HFFc6 (cell line): ENCODE results near the gene SORCS3. TPM values are rescaled to one million over a fixed set of nuclear protein-coding genes. Genes with fewer than 3 reads are reported as not detected.

Source experiments
- DNase-seq: peaks from one replicate; pipeline ENCODE4 v3.0.0-alpha.2; 2018
- H3K27ac Mint-ChIP-seq: 2 replicates; pipeline ENCODE4 v1.8.0; 2020; ENCODE audit warnings: mild to moderate bottlenecking, mixed read lengths
- H3K27me3 Mint-ChIP-seq: 2 replicates; pipeline ENCODE4 v1.8.0; 2021; ENCODE audit warnings: mild to moderate bottlenecking, moderate library complexity, mixed read lengths; ENCODE audit not compliant: insufficient read depth
- H3K36me3 Mint-ChIP-seq: 2 replicates; pipeline ENCODE4 v1.8.0; 2021; ENCODE audit warnings: low read depth, mixed read lengths
- H3K4me1 Mint-ChIP-seq: 2 replicates; pipeline ENCODE4 v1.8.0; 2020; ENCODE audit warnings: low read depth, mixed read lengths
- H3K4me3 Mint-ChIP-seq: 2 replicates; pipeline ENCODE4 v1.8.0; 2020; ENCODE audit warnings: mild to moderate bottlenecking, moderate library complexity, mixed read lengths
- H3K9me3 Mint-ChIP-seq: 2 replicates; pipeline ENCODE4 v1.8.0; 2020; ENCODE audit warnings: mild to moderate bottlenecking, mixed read lengths
- total RNA-seq, 6 experiments: library from RNA; stranded (reverse); fragmentation: NEBNext Ultra II Directional; extraction: Animal tissue kit (Norgen Biotek cat#: 25700); gene quantifications; 2 replicates in 1 of 6; 3 replicates in 5 of 6; pipeline ENCODE4 v1.2.3, GENCODE V29; 2021
- TF ChIP-seq, protein P1 (sequence below): fragments of 200-600 bp; sonication (generic); IDR thresholded peaks from 2 replicates; pipeline ENCODE4 v1.5.0; 2021; ENCODE audit warnings: antibody characterized with exemption, mild to moderate bottlenecking

SORCS3 gene
- total RNA-seq, 6 experiments from 2014 or later: not detected

DNA sequence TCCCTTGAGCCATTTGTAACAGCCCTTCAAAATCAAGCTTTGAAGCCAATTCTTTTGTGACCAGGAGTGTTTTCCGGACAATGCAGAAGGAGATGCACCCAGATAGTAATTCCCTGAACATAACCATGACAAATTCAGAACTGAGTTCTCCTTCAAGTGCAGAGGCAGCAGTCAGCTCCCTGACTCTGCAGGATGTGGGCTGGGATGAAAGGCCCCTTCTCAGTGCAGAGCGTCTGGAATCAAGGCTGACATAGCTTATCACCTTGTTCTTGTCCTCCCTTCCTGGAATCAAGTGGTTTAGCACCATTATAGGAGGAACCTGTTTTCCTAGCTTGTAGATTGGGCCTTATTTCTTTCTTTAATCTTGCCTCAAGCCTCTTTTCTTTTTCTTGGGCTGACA, 143.4 kb downstream of the SORCS3 start:
- Mint-ChIP-seq H3K4me3 (no peak overlapping the region), H3K4me1 (no peaks in the 10 kb centered on the region), H3K27me3 (no peaks in the 10 kb centered on the region), H3K27ac (no peak overlapping the region), H3K36me3 (no peaks in the 10 kb centered on the region), H3K9me3 (peaks cover 39% of the 10 kb centered on the region)
- no peak for DNase-seq
- TF ChIP-seq, protein P1, sequence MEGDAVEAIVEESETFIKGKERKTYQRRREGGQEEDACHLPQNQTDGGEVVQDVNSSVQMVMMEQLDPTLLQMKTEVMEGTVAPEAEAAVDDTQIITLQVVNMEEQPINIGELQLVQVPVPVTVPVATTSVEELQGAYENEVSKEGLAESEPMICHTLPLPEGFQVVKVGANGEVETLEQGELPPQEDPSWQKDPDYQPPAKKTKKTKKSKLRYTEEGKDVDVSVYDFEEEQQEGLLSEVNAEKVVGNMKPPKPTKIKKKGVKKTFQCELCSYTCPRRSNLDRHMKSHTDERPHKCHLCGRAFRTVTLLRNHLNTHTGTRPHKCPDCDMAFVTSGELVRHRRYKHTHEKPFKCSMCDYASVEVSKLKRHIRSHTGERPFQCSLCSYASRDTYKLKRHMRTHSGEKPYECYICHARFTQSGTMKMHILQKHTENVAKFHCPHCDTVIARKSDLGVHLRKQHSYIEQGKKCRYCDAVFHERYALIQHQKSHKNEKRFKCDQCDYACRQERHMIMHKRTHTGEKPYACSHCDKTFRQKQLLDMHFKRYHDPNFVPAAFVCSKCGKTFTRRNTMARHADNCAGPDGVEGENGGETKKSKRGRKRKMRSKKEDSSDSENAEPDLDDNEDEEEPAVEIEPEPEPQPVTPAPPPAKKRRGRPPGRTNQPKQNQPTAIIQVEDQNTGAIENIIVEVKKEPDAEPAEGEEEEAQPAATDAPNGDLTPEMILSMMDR: no peak

DNA sequence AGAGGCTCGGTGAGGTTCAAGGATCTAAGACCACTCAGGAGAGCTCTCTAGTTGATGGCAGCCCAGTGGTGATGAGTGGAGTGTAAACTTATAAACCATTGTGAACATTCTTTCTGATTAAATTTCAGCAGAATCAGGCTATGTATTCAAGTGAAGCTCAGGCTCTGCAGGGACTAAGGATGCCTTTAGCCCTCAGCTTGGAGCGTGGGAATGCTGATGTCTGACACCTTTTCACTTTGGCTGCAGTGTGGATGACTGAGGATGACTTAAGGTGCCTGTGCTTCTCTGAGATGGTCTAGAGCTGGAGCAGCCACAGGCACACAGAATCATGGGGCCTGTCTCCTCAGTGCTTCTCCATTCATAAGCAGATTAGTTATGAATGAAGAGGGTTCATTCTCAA, 150.4 kb downstream of the SORCS3 start:
- H3K27ac Mint-ChIP-seq: no peak overlapping the region

DNA sequence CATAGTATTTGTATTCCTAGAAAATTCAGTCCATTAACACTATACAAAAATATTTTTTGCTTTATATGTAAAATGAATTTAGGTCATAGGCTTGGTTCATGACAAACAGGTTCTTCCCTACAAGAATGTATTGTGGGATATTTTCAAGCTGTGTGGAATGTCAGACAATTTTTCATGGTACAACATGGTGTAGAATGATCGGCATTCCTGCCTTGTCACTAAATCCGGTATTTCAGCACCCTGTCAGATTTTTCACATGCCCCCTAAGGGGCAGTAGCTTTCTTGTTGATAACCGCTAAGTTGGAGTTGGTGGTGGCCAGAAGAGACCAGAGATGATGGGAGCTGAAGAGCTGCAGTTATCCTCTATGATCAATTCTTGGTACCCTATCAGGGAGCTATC, 154.3 kb downstream of the SORCS3 start:
- H3K4me3 Mint-ChIP-seq: no peak overlapping the region
- no peak overlapping the region for H3K27ac Mint-ChIP-seq
- no peaks in the 10 kb centered on the region for H3K4me1 Mint-ChIP-seq
- H3K36me3 Mint-ChIP-seq: no peaks in the 10 kb centered on the region
- TF ChIP-seq, protein P1: no peak
- H3K9me3 Mint-ChIP-seq: peaks cover 36% of the 10 kb centered on the region
- no peak for DNase-seq
- no peaks in the 10 kb centered on the region for H3K27me3 Mint-ChIP-seq

More for the DNA sequence above, 150.4 kb downstream of the SORCS3 start:
- Mint-ChIP-seq H3K27me3 (no peaks in the 10 kb centered on the region), H3K4me1 (no peaks in the 10 kb centered on the region), H3K4me3 (no peak overlapping the region), H3K36me3 (no peaks in the 10 kb centered on the region), H3K9me3 (peaks cover 56% of the 10 kb centered on the region)
- no peak for DNase-seq
- TF ChIP-seq, protein P1: no peak

DNA sequence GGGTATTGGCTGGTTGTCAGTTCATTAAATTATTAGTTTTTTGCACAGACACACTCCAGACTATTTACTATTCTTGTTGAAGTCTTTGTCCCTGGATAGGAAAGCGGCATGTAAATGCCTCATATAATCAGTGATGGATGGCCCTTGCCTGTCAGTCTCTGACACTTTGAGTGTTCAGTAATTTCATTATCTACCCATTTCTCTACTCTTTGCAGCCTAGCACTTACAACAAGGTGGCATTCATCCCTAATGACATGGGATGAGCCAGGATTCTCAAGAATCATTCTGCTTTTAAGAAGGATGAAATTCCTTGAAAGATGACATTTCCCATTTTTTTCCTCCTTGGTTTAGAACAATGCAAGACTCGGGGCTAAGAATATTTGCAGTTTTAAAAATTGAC, 155.7 kb downstream of the SORCS3 start:
- TF ChIP-seq, protein P1: no peak
- no peak for DNase-seq
- Mint-ChIP-seq H3K9me3 (peaks cover 33% of the 10 kb centered on the region), H3K27me3 (no peaks in the 10 kb centered on the region), H3K4me1 (no peaks in the 10 kb centered on the region), H3K27ac (no peak overlapping the region), H3K4me3 (no peak overlapping the region), H3K36me3 (no peaks in the 10 kb centered on the region)

DNA sequence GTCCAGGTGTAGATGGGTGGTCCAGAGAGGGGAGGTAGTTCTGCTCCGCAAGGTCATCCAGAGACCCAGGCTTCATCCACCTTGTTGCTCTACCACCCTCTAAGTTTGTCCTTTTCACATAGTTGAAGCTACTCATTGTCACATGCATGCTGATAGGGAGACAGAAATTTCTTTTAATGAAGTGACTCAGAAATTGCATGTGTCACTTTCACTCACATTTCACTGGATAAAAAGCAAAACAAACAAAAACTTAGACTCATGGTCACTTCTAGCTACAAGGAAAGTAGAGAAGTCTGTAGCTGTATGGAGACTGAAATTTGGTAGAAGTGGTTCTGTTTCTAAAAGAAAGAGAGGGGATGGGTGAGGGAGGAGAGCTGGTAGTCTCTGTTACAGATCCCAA, 161.9 kb downstream of the SORCS3 start:
- DNase-seq: no peak
- H3K27ac Mint-ChIP-seq: no peak overlapping the region
- peaks cover 41% of the 10 kb centered on the region for H3K9me3 Mint-ChIP-seq
- no peaks in the 10 kb centered on the region for H3K36me3 Mint-ChIP-seq
- TF ChIP-seq, protein P1: no peak
- no peak overlapping the region for H3K4me3 Mint-ChIP-seq
- no peaks in the 10 kb centered on the region for H3K27me3 Mint-ChIP-seq
- no peaks in the 10 kb centered on the region for H3K4me1 Mint-ChIP-seq

DNA sequence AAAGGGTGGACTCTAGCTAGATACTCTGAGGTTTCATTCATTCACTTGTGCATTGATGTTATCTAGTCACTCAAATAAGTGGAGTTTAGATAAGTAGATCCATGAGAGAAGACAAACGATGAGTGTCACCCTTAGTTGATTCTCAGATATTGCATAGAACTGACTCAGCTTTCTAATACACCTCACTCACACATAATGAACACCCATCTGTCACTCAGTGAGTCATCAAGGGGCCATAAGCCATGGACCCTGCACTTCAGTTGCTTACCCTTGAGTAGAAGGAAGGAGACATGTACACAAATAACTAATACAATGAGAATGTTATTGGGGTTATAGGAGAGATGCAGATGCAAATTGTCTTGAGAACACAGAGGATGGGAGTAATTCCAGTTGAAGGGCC, 163.8 kb downstream of the SORCS3 start:
- Mint-ChIP-seq H3K4me3 (no peak overlapping the region), H3K4me1 (no peaks in the 10 kb centered on the region), H3K9me3 (peaks cover 48% of the 10 kb centered on the region), H3K36me3 (no peaks in the 10 kb centered on the region), H3K27ac (no peak overlapping the region), H3K27me3 (no peaks in the 10 kb centered on the region)
- TF ChIP-seq, protein P1: no peak
- no peak for DNase-seq
